K562 (cell line): ENCODE measurements around the gene PSORS1C1. TPM values are rescaled to one million over a fixed set of nuclear protein-coding genes. Genes with fewer than 3 reads are reported as not detected.
A peak's percentile ranks its signal among the peaks of the same experiment; 100 is the strongest.

Experiments
- ATAC-seq: fragments of 200-7000 bp; cut with Tn5 transposase; 3 replicates; pipeline ENCODE4 v1.9.1; 2020; ENCODE audit warnings: moderate library complexity
- BruUV-seq: library from RNA; stranded (reverse); fragments of 400-500 nt; replicated peaks from 2 replicates; lab custom pipeline; 2021; lab: Mats Ljungman, UMichigan
- CTCF ChIA-PET: fragments of 300-600 bp; formaldehyde crosslinking; extraction: SDS; loops from one replicate; lab custom pipeline; 2021; ENCODE audit warnings: low intra/inter-chr PET ratio; lab: Yijun Ruan, JAX
- POLR2A ChIA-PET: fragments of 300-600, 350-650 bp; sonication (Branson Sonifier 250); formaldehyde crosslinking; extraction: SDS; loops from one replicate; lab custom pipeline; 2021; ENCODE audit warnings: antibody characterized with exemption, inconsistent platforms; lab: Yijun Ruan, JAX
- DNase-seq, 4 experiments: peaks; one replicate each; pipeline versions ENCODE4 v3.0.0 to v3.0.0-alpha.2; 2011 to 2018; ENCODE audit warnings: low spot score in 3 of 4, mixed read lengths in 3 of 4; ENCODE audit errors: extremely low read depth in 1 of 4
- FAIRE-seq: peaks from 2 replicates; lab custom pipeline; 2011; peaks lifted over from hg19 to GRCh38; lab: Jason Lieb, UNC
- H2AFZ ChIP-seq: 2 replicates; pipeline ENCODE4 v1.6.0; 2011; ENCODE audit warnings: low read depth, low read length, control low read depth, inconsistent platforms
- H3K27ac ChIP-seq: fragments of 200-600 bp; 3 replicates; pipeline ENCODE4 v1.8.0; 2011; ENCODE audit warnings: low read depth, mild to moderate bottlenecking, control low read depth, inconsistent platforms, low read length, moderate library complexity, mixed read lengths; ENCODE audit errors: extremely low read depth
- H3K27me3 ChIP-seq, 2 experiments: fragments of 300-600 bp in 1 of 2; 2 replicates in 1 of 2; 3 replicates in 1 of 2; pipeline versions ENCODE4 v1.6.0 to v1.8.0; 2011; ENCODE audit warnings: inconsistent platforms in 2 of 2, low read length in 2 of 2, mild to moderate bottlenecking in 1 of 2, mixed read lengths in 1 of 2, moderate library complexity in 1 of 2; ENCODE audit not compliant: control insufficient read depth in 2 of 2, insufficient read depth in 2 of 2
- H3K36me3 ChIP-seq: fragments of 300-600 bp; 3 replicates; pipeline ENCODE4 v1.8.0; 2011; ENCODE audit warnings: mild to moderate bottlenecking, low read length, inconsistent platforms; ENCODE audit not compliant: control insufficient read depth, insufficient read depth
- H3K4me1 ChIP-seq, 2 experiments: fragments of 200-600 bp in 1 of 2; replicated peaks in 1 of 2; 2 replicates in 1 of 2; 3 replicates in 1 of 2; pipeline versions ENCODE4 v1.5.1 to v1.8.0; 2011; ENCODE audit warnings: inconsistent platforms in 2 of 2, low read length in 2 of 2, mild to moderate bottlenecking in 1 of 2, mixed read lengths in 1 of 2, moderate library complexity in 1 of 2; ENCODE audit not compliant: control insufficient read depth in 2 of 2, insufficient read depth in 2 of 2
- H3K4me2 ChIP-seq: 2 replicates; pipeline ENCODE4 v1.6.1; 2011; ENCODE audit warnings: low read length, control low read depth, inconsistent platforms, mixed read lengths; ENCODE audit not compliant: insufficient read depth
- H3K4me3 ChIP-seq: fragments of 200-600 bp; sonication (generic), shearing (Covaris generic); 2 replicates; pipeline ENCODE4 v1.5.1; 2016; ENCODE audit warnings: control low read depth, inconsistent platforms
- H3K79me2 ChIP-seq: fragments of 200-600 bp; 3 replicates; pipeline ENCODE4 v1.8.0; 2011; ENCODE audit warnings: low read length, inconsistent platforms; ENCODE audit not compliant: control insufficient read depth, insufficient read depth
- H3K9ac ChIP-seq, 2 experiments: 2 replicates each; pipeline versions ENCODE4 v1.6.0 to v1.6.1; 2011; ENCODE audit warnings: low read depth in 2 of 2, low read length in 2 of 2, control low read depth in 1 of 2, inconsistent platforms in 1 of 2, mild to moderate bottlenecking in 1 of 2, mixed read lengths in 1 of 2; ENCODE audit not compliant: insufficient read depth in 1 of 2
- H3K9me1 ChIP-seq: one replicate; pipeline ENCODE4 v1.6.0; 2011; ENCODE audit warnings: inconsistent platforms, mild to moderate bottlenecking, low read length, moderate library complexity; ENCODE audit not compliant: control insufficient read depth, insufficient read depth
- H3K9me3 ChIP-seq: replicated peaks from 2 replicates; pipeline ENCODE4 v1.5.1; 2011; ENCODE audit warnings: low read depth, low read length, inconsistent platforms; ENCODE audit not compliant: control insufficient read depth, insufficient read depth
- H4K20me1 ChIP-seq: replicated peaks from 2 replicates; pipeline ENCODE4 v1.6.1; 2011; ENCODE audit warnings: low read length, inconsistent platforms, mixed read lengths; ENCODE audit not compliant: control insufficient read depth, insufficient read depth
- CREB3L1 ChIP-seq: fragments of 450-650 bp; IDR thresholded peaks from 2 replicates; pipeline ENCODE4 v1.6.1; 2014; ENCODE audit warnings: low read depth, mild to moderate bottlenecking, moderate library complexity, borderline replicate concordance
- DDX20 ChIP-seq: fragments of 450-650 bp; IDR thresholded peaks from 2 replicates; pipeline ENCODE4 v1.6.1; 2016; ENCODE audit warnings: missing genetic modification characterization, low read depth, mild to moderate bottlenecking, missing compliant biosample characterization, moderate library complexity
- FOXA3 ChIP-seq, 2 experiments: fragments of 450-650 bp in 1 of 2; sonication (generic) in 1 of 2; formaldehyde crosslinking; IDR thresholded peaks in 1 of 2; conservative IDR thresholded peaks in 1 of 2; 2 replicates each; pipeline versions ENCODE4 v1.4.0 to v1.8.0; 2020 to 2022; ENCODE audit warnings: mild to moderate bottlenecking in 2 of 2, missing genetic modification reagents in 1 of 2
- KDM2B ChIP-seq: fragments of 250-450 bp; sonication (Bioruptor Pico); IDR thresholded peaks from 2 replicates; pipeline ENCODE4 v1.8.0; 2021; ENCODE audit warnings: mild to moderate bottlenecking, moderate library complexity
- SMARCB1 ChIP-seq: IDR thresholded peaks from 2 replicates; pipeline ENCODE4 v1.6.1; 2011; ENCODE audit warnings: improper control_type of control experiment, low read depth; ENCODE audit not compliant: insufficient read length
- SMARCE1 ChIP-seq: fragments of 450-650 bp; IDR thresholded peaks from 2 replicates; pipeline ENCODE4 v1.7.1; 2016; ENCODE audit warnings: mild to moderate bottlenecking
- TAF7 ChIP-seq: fragments of 450-650 bp; IDR thresholded peaks from 2 replicates; pipeline ENCODE4 v1.6.1; 2016; ENCODE audit warnings: missing genetic modification characterization, missing compliant biosample characterization
- TGIF2 ChIP-seq: sonication (generic); formaldehyde crosslinking; IDR thresholded peaks from 2 replicates; pipeline ENCODE4 v1.8.1; 2022; ENCODE audit warnings: mild to moderate bottlenecking, missing genetic modification reagents, moderate library complexity
- WGBS: fragments of 100-300 bp; shearing (Covaris generic); methylation state at CpG from one replicate; pipeline ENCODE4 v1.1.6; 2016; ENCODE audit warnings: low coverage, mixed read lengths; ENCODE audit not compliant: insufficient coverage; ENCODE audit errors: missing lambda C conversion rate; 5-methylcytosine and 5-hydroxymethylcytosine counted together
- in situ Hi-C: fragments of 300-500 bp; cut with MboI; formaldehyde crosslinking; loops from 4 replicates; pipeline ENCODE4 v1.15.0; 2018; ENCODE audit warnings: inconsistent platforms, mixed read lengths
- intact Hi-C: fragments of 100-400 bp; cut with micrococcal nuclease; formaldehyde crosslinking; loops from 2 replicates; pipeline ENCODE4 v1.14.2; 2022
- polyA plus RNA-seq, 8 experiments: library from polyadenylated mRNA; depleted of rRNA in 4 of 8; stranded (reverse) in 5 of 8; unstranded in 3 of 8; fragments of >200 nt; fragmentation: Nextera tagmentation in 2 of 8; fragmentation: Illumina TruSeq in 1 of 8; extraction: Ambion mirVana in 2 of 8; extraction: Trizol in 1 of 8; gene quantifications; 2 replicates each; pipeline versions ENCODE4 v1.2.1 to v1.2.3, GENCODE V29; 2011 to 2014; ENCODE audit warnings: inconsistent platforms in 1 of 8, missing spikeins in 1 of 8
- total RNA-seq, 7 experiments: library from RNA; depleted of rRNA in 6 of 7; stranded (reverse); fragments of >200 nt in 6 of 7; fragmentation: Illumina TruSeq in 2 of 7; extraction: Trizol in 2 of 7; gene quantifications; 2 replicates each; pipeline versions ENCODE4 v1.2.1 to v1.2.3, GENCODE V29; 2011 to 2021; ENCODE audit warnings: low replicate concordance in 1 of 7
- TF ChIP-seq, protein P1 (sequence below), 2 experiments: IDR thresholded peaks in 1 of 2; conservative IDR thresholded peaks in 1 of 2; 2 replicates each; pipeline ENCODE4 v1.6.1; 2016; ENCODE audit warnings: low read depth in 2 of 2, mild to moderate bottlenecking in 1 of 2, missing compliant biosample characterization in 1 of 2, missing genetic modification characterization in 1 of 2, moderate library complexity in 1 of 2

Gene PSORS1C1
- total and polyA plus RNA-seq, 9 of the 15 experiments (the other 6 are each of a cell fraction or from before 2014, with no cell fraction given): 0.11 TPM; not detected in 8

DNA sequence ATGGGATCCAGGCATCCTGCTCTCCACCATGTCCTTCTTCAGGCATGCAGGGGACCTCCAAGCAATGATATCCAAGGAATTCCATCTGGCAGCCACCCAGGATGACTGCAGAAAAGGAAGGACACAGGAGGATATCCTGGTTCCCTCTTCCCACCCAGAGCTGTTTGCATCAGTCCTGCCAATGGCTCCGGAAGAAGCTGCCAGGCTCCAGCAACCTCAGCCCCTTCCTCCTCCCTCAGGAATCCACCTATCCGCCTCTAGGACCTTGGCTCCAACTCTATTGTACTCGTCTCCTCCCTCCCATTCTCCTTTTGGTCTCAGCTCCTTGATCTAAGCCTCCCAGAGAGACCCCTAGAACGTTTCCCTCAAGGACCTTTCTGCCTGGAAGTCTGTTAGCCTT lies 25.0 kb downstream of the PSORS1C1 start (continued):
- TF ChIP-seq FOXA3 (CRISPR knock-in tag; conservative IDR thresholded peaks at IDR 0.05 in 1 of 2, IDR thresholded peaks at IDR 0.05 in 1 of 2) (no peak), SMARCE1 (no peak), TGIF2 (no peak)
- TF ChIP-seq, protein P1, sequence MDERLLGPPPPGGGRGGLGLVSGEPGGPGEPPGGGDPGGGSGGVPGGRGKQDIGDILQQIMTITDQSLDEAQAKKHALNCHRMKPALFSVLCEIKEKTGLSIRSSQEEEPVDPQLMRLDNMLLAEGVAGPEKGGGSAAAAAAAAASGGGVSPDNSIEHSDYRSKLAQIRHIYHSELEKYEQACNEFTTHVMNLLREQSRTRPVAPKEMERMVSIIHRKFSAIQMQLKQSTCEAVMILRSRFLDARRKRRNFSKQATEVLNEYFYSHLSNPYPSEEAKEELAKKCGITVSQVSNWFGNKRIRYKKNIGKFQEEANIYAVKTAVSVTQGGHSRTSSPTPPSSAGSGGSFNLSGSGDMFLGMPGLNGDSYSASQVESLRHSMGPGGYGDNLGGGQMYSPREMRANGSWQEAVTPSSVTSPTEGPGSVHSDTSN (CRISPR knock-in tag; IDR thresholded peaks at IDR 0.05; ENCODE audit: low read depth): no peak
- TF ChIP-seq, protein P1 (tag; conservative IDR thresholded peaks at IDR 0.05; ENCODE audit: low read depth): no peak

DNA sequence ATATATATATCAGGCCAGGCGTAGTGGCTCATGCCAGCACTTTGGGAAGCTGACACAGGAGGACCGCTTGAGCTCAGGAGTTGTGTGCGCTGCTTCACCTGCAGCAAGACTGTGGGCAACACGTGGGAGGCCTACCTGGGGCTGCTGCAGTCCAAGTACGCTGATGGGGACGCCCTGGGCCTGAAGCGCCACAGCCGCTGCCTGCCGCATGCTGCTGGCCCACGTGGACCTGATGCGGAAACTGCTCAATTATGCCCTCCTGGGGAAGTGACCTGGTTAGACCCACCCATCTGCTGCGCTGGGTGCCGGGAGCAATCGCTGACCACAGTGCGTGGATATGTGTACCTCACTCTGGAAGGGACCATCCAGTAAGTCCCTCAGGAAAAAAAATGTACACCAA lies 26.0 kb downstream of the PSORS1C1 start:
- FAIRE-seq (no peak), DNase-seq (no peak), ATAC-seq (no peak)
- BruUV-seq: no TSS peak
- CTCF ChIA-PET: no interaction called here
- H3K4me2 ChIP-seq: no peak overlapping the region
- TF ChIP-seq KDM2B (CRISPR knock-in tag) (no peak), TAF7 (tag) (no peak), CREB3L1 (no peak), SMARCB1 (no peak), DDX20 (tag) (no peak)
- intact Hi-C loops (no loop called here), in situ Hi-C loops (no loop called here)
- no peaks in the 10 kb centered on the region for H3K79me2 ChIP-seq
- 0 out of 4 replicates have a peak overlapping the region, but pooled peaks of 1 of the 2 experiments have one; percentile 26 for H3K9ac ChIP-seq
- peaks cover 3 to 13% of the 10 kb centered on the region in 2 experiments; a peak in 4 of 5 replicates for H3K4me1 ChIP-seq
- peaks cover 3 to 5% of the 10 kb centered on the region in 2 experiments; a peak in 3 of 5 replicates for H3K27me3 ChIP-seq
- H3K27ac ChIP-seq: no peak overlapping the region
- POLR2A ChIA-PET: interaction anchor here (0.6 to 1.6 kb wide), 2 partner anchors 10 to 41 kb away, joined by 3 to 4 read pairs; no protein-coding TSS in a partner anchor
- no peak overlapping the region for H2AFZ ChIP-seq
- no peak overlapping the region for H3K4me3 ChIP-seq
- 60% methylated on average over 15 of the region's 15 CpGs for WGBS
- no peaks in the 10 kb centered on the region for H3K9me3 ChIP-seq
- no peaks in the 10 kb centered on the region; the same call in 1 of the 2 replicates for H4K20me1 ChIP-seq
- H3K9me1 ChIP-seq: no peaks in the 10 kb centered on the region
- H3K36me3 ChIP-seq: peaks cover 32% of the 10 kb centered on the region; the same call in 2 of the 3 replicates
